Measurements from ENCODE around the gene DPH3.

The DPH3 gene

DNA sequence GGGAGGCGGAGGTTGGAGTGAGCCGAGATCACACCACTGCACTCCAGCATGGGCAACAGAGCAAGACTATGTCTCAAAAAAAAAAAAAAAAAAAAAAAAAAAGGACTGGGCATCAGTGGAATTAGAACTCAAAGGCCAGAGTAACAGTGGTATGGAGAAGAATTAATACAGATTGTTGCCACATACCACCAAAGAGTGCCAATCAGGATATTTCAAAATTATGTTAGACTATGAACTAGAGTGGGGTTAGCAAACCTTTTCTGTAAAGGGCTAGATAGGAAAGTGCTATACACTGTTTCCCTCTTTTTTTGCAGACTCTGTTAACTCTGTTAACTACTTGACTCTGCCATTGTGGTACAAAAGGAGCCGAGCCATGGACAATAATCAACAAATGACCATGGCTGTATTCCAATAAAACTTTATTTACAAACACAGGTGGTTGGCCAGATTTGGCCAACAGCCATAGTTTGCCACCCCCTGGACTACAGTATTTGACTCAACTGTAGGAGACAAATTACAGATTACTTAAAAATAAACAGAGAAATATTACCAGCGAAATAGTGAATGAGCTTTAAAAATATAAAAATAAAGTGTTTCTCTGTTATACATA, 28.6 kb downstream of the DPH3 start:
- TF ChIP-seq SIN3A (IDR thresholded peaks at IDR 0.05; ENCODE audit: borderline replicate concordance, insufficient read depth, low read length), result no peak
- no peak for TF ChIP-seq REST (IDR thresholded peaks at IDR 0.05; ENCODE audit: insufficient read depth in 1 of 2, low read depth in 2 of 2, low read length in 2 of 2)
- TF ChIP-seq TAF1 (IDR thresholded peaks at IDR 0.05; ENCODE audit: borderline replicate concordance, insufficient read depth, low read length), result no peak
- no peak for TF ChIP-seq POLR2AphosphoS5 (IDR thresholded peaks at IDR 0.05; ENCODE audit: low read depth, low read length)

DNA sequence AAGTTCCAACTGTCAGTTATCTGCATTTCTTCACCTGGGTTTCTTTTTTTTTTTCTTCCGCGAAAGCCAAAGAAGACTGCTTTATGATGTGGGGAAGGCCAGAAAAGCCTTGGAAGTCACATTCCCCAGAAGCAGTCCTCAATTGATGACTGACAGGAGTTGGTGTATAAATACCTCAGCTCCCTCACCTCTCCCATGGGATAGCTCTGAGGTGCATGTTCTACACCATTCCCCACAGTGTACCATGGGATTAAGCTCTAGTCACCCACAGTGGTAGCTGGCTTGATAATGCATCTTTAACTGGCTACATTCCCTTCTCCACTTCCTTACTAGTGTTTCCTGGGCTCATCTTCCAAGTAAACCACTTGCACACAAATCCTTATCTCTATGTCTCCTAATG, 30.5 kb downstream of the DPH3 start:
- TF ChIP-seq FOXP2 (optimal IDR thresholded peaks at IDR 0.05; ENCODE audit: borderline replicate concordance, extremely low read depth, extremely low read length, insufficient read depth) (no peak), REST (IDR thresholded peaks at IDR 0.05; ENCODE audit: insufficient read depth in 1 of 2, low read depth in 2 of 2, low read length in 2 of 2) (no peak), SIN3A (IDR thresholded peaks at IDR 0.05; ENCODE audit: borderline replicate concordance, insufficient read depth, low read length) (no peak), TAF1 (IDR thresholded peaks at IDR 0.05; ENCODE audit: borderline replicate concordance, insufficient read depth, low read length) (no peak), POLR2AphosphoS5 (IDR thresholded peaks at IDR 0.05; ENCODE audit: low read depth, low read length) (no peak)

DNA sequence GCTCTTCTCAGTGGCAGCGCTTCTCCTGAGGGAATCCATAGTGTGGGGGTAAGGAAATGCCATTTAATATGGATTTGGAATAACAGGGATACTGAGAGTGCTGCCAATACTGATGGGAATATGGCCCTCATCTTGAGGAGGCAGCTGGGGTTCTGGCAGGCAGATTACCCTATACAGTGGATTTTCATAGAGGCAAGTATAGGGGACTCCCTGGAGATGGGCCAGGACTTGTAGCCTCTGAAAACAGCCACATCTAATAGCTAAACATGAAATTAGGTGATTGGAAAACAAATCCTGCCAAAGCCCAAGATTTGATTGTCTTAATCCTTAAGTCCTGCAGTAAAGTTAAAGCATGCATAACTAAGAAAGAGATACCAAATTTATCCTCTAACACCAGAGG, 30.9 kb downstream of the DPH3 start:
- TF ChIP-seq TAF1 (IDR thresholded peaks at IDR 0.05; ENCODE audit: borderline replicate concordance, insufficient read depth, low read length) (no peak), POLR2AphosphoS5 (IDR thresholded peaks at IDR 0.05; ENCODE audit: low read depth, low read length) (no peak), SIN3A (IDR thresholded peaks at IDR 0.05; ENCODE audit: borderline replicate concordance, insufficient read depth, low read length) (no peak), REST (IDR thresholded peaks at IDR 0.05; ENCODE audit: insufficient read depth in 1 of 2, low read depth in 2 of 2, low read length in 2 of 2) (no peak), FOXP2 (optimal IDR thresholded peaks at IDR 0.05; ENCODE audit: borderline replicate concordance, extremely low read depth, extremely low read length, insufficient read depth) (no peak)

GRCh38 chr3:16231983-16232382, 32.8 kb downstream of the DPH3 start:
- TF ChIP-seq POLR2AphosphoS5 (IDR thresholded peaks at IDR 0.05; ENCODE audit: low read depth, low read length), result no peak
- no peak for TF ChIP-seq TAF1 (IDR thresholded peaks at IDR 0.05; ENCODE audit: borderline replicate concordance, insufficient read depth, low read length)
- no peak for TF ChIP-seq SIN3A (IDR thresholded peaks at IDR 0.05; ENCODE audit: borderline replicate concordance, insufficient read depth, low read length)
- no peak for TF ChIP-seq FOXP2 (optimal IDR thresholded peaks at IDR 0.05; ENCODE audit: borderline replicate concordance, extremely low read depth, extremely low read length, insufficient read depth)
- no peak for TF ChIP-seq REST (IDR thresholded peaks at IDR 0.05; ENCODE audit: insufficient read depth in 1 of 2, low read depth in 2 of 2, low read length in 2 of 2)

GRCh38 chr3:16229681-16230080, 35.1 kb downstream of the DPH3 start:
- no peak for TF ChIP-seq SIN3A (IDR thresholded peaks at IDR 0.05; ENCODE audit: borderline replicate concordance, insufficient read depth, low read length)
- no peak for TF ChIP-seq TAF1 (IDR thresholded peaks at IDR 0.05; ENCODE audit: borderline replicate concordance, insufficient read depth, low read length)
- no peak for TF ChIP-seq POLR2AphosphoS5 (IDR thresholded peaks at IDR 0.05; ENCODE audit: low read depth, low read length)
- no peak for TF ChIP-seq FOXP2 (optimal IDR thresholded peaks at IDR 0.05; ENCODE audit: borderline replicate concordance, extremely low read depth, extremely low read length, insufficient read depth)
- no peak for TF ChIP-seq REST (IDR thresholded peaks at IDR 0.05; ENCODE audit: insufficient read depth in 1 of 2, low read depth in 2 of 2, low read length in 2 of 2)
